ENCODE measurements around the gene WFIKKN2. TPM values are rescaled to one million over a fixed set of nuclear protein-coding genes. Genes with fewer than 3 reads are reported as not detected.
"Not testable (repeated sequence)": the region's sequence is repeated elsewhere in the genome, so short reads cannot be mapped to it uniquely, and the experiment has no call there.

The WFIKKN2 gene
- total and polyA plus RNA-seq, 2 experiments from 2014 or later, result not detected

DNA sequence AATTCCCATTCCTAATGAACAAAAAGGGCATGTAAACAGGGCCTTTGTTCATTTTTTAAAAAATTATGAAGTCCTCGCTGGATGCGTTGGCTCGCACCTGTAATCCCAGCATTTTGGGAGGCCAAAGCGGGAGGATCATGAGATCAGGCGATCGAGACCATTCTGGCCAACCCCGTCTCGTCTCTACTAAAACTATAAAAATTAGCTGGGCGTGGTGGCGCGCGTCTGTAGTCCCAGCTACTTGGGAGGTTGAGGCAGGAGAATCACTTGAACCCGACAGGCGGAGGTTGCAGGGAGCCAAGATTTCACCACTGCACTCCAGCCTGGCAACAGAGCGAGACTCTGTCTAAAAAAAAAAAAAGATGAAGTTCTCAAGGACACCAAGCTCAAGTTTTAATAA lies 24.3 kb downstream of the WFIKKN2 start:
- H3K4me3 ChIP-seq; ATAC-seq; H2AFZ ChIP-seq; H3K36me3 ChIP-seq (ENCODE audit: insufficient read depth); H3K27me3 ChIP-seq (ENCODE audit: insufficient read depth); H3K4me1 ChIP-seq (ENCODE audit: insufficient read depth); H3F3A ChIP-seq (replicated peaks; ENCODE audit: low read depth); H3K9me2 ChIP-seq (ENCODE audit: insufficient read depth); DNase-seq (ENCODE audit: low spot score); H3K9me3 Mint-ChIP-seq; H3K27ac ChIP-seq (ENCODE audit: low read depth); H3K27me3 Mint-ChIP-seq (ENCODE audit: insufficient read depth, low read depth, poor library complexity); H3K4me3 Mint-ChIP-seq; H3K4me2 ChIP-seq; H3K27ac Mint-ChIP-seq: not testable (repeated sequence)
- Mint-ChIP-seq H3K36me3 (ENCODE audit: low read depth) (peaks cover 21% of the 10 kb centered on the region; the same call in 2 of the 3 replicates), H3K4me1 (peaks cover 20% of the 10 kb centered on the region)
- peaks cover 26% of the 10 kb centered on the region for H3K79me2 ChIP-seq (replicated peaks; ENCODE audit: insufficient read depth)
- peaks cover 12% of the 10 kb centered on the region; the same call in 1 of the 2 replicates for H4K20me1 ChIP-seq (replicated peaks; ENCODE audit: insufficient read depth)

- H3K9me2 ChIP-seq (ENCODE audit: insufficient read depth), result no peaks in the 10 kb centered on the region
- no peak for DNase-seq (ENCODE audit: low spot score)
- H3K4me3 Mint-ChIP-seq, result no peak overlapping the region
- no peaks in the 10 kb centered on the region; the same call in 2 of the 3 replicates for H3K9me3 Mint-ChIP-seq
- no peak for ATAC-seq
- no peak overlapping the region for H3K4me3 ChIP-seq
- TF ChIP-seq EZH2phosphoT487 (IDR thresholded peaks at IDR 0.05; ENCODE audit: unreplicated experiment) (no peak), STAT1 (IDR thresholded peaks at IDR 0.05; ENCODE audit: unreplicated experiment) (no peak), REST (IDR thresholded peaks at IDR 0.05; ENCODE audit: unreplicated experiment) (no peak), POLR2AphosphoS5 (IDR thresholded peaks at IDR 0.05; ENCODE audit: low read depth) (no peak), JUNB (IDR thresholded peaks at IDR 0.05; ENCODE audit: unreplicated experiment) (no peak), NANOG (IDR thresholded peaks at IDR 0.05; ENCODE audit: borderline replicate concordance) (no peak), CREB1 (CRISPR knock-in tag; IDR thresholded peaks at IDR 0.05; ENCODE audit: low read depth) (no peak), ETS1 (IDR thresholded peaks at IDR 0.05) (no peak), ZNF114 (CRISPR knock-in tag; IDR thresholded peaks at IDR 0.05) (no peak), EZH2 (IDR thresholded peaks at IDR 0.05; ENCODE audit: low read depth, unreplicated experiment) (no peak)
- TF ChIP-seq, protein P1, sequence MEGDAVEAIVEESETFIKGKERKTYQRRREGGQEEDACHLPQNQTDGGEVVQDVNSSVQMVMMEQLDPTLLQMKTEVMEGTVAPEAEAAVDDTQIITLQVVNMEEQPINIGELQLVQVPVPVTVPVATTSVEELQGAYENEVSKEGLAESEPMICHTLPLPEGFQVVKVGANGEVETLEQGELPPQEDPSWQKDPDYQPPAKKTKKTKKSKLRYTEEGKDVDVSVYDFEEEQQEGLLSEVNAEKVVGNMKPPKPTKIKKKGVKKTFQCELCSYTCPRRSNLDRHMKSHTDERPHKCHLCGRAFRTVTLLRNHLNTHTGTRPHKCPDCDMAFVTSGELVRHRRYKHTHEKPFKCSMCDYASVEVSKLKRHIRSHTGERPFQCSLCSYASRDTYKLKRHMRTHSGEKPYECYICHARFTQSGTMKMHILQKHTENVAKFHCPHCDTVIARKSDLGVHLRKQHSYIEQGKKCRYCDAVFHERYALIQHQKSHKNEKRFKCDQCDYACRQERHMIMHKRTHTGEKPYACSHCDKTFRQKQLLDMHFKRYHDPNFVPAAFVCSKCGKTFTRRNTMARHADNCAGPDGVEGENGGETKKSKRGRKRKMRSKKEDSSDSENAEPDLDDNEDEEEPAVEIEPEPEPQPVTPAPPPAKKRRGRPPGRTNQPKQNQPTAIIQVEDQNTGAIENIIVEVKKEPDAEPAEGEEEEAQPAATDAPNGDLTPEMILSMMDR (conservative IDR thresholded peaks at IDR 0.05; ENCODE audit: low read depth in 2 of 2), result no peak
- H3K4me1 Mint-ChIP-seq, result peaks cover 21% of the 10 kb centered on the region
- H3K36me3 ChIP-seq (ENCODE audit: insufficient read depth), result peaks cover 6% of the 10 kb centered on the region; the same call in 1 of the 2 replicates
- peaks cover 8% of the 10 kb centered on the region; the same call in 1 of the 2 replicates for H3K4me1 ChIP-seq (ENCODE audit: insufficient read depth)
- no peak overlapping the region for H3K27ac ChIP-seq (ENCODE audit: low read depth)
- H3K36me3 Mint-ChIP-seq (ENCODE audit: low read depth), result peaks cover 24% of the 10 kb centered on the region
- no peaks in the 10 kb centered on the region for H3K27me3 ChIP-seq (ENCODE audit: insufficient read depth)
- 0 out of 2 replicates have a peak, but pooled peaks cover 4% of the 10 kb centered on the region for H3F3A ChIP-seq (replicated peaks; ENCODE audit: low read depth)
- peaks cover 15% of the 10 kb centered on the region; the same call in 1 of the 2 replicates for H4K20me1 ChIP-seq (replicated peaks; ENCODE audit: insufficient read depth)
- no peak overlapping the region for H2AFZ ChIP-seq
- H3K27me3 Mint-ChIP-seq (ENCODE audit: insufficient read depth, low read depth, poor library complexity), result peaks cover 4% of the 10 kb centered on the region
- no peak overlapping the region for H3K4me2 ChIP-seq
- no peak overlapping the region for H3K27ac Mint-ChIP-seq
- H3K79me2 ChIP-seq (replicated peaks; ENCODE audit: insufficient read depth), result peaks cover 32% of the 10 kb centered on the region
Observed at GRCh38 chr17:50861334-50861676, 25.9 kb downstream of the WFIKKN2 start.

Data from GM23338 (cell line).